ENCODE measurements around the gene PRKG1.

DNA sequence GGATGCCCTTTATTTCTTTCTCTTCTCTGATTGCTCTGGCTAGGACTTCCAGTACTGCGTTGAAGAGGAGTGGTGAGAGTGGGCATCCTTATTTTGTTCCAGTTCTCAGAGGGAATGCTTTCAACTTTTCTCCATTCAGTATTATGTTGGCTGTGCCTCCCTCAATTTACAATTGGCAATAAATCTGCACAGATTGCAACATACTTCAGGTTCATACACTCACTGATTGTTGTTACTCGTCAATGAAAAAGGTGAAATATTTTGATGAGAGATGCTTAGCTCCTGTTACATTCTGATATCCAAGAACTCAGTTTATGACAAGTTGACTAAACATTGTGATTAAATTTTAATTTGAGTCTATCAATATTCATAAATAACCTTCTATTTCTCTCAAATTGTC, 1201.9 kb downstream of the PRKG1 start:
- TF ChIP-seq POLR2A (IDR thresholded peaks at IDR 0.05; ENCODE audit: low read depth, low read length) (no peak), TAF1 (IDR thresholded peaks at IDR 0.05; ENCODE audit: borderline replicate concordance, low read depth, low read length) (no peak)
